Measurements from ENCODE around the gene ALDH1B1.

DNA sequence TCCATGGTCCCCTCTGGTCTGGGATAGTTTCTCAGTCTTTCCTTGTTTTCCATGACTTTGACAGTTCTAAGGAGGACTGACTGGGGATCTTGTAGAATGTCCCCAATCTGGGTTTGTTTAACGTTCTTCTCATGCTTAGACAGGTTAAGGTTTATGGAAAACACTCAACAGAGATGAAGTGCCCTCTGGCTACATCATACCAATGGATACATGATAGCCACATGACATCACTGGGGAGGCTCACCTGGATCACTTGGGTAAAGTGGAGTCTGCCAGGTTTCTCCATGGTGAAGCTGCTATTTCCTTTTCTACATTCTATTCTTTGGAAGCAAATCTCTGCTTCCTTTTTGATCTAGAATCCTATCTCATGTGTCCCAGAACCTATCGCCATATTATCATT is 23.8 kb upstream of the ALDH1B1 start:
- TF ChIP-seq, protein P1, sequence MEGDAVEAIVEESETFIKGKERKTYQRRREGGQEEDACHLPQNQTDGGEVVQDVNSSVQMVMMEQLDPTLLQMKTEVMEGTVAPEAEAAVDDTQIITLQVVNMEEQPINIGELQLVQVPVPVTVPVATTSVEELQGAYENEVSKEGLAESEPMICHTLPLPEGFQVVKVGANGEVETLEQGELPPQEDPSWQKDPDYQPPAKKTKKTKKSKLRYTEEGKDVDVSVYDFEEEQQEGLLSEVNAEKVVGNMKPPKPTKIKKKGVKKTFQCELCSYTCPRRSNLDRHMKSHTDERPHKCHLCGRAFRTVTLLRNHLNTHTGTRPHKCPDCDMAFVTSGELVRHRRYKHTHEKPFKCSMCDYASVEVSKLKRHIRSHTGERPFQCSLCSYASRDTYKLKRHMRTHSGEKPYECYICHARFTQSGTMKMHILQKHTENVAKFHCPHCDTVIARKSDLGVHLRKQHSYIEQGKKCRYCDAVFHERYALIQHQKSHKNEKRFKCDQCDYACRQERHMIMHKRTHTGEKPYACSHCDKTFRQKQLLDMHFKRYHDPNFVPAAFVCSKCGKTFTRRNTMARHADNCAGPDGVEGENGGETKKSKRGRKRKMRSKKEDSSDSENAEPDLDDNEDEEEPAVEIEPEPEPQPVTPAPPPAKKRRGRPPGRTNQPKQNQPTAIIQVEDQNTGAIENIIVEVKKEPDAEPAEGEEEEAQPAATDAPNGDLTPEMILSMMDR (IDR thresholded peaks at IDR 0.05), result no peak
- TF ChIP-seq POLR2A (IDR thresholded peaks at IDR 0.05), result no peak
